Measurements from ENCODE around the gene DNAH17.

Gene DNAH17

GRCh38 chr17:78575340-78575739 is 1.9 kb downstream of the DNAH17 start:
- no peak for DNase-seq (ENCODE audit: low read depth)

GRCh38 chr17:78573955-78574354 is 3.2 kb downstream of the DNAH17 start:
- no peak for DNase-seq (ENCODE audit: low read depth)

- DNase-seq (ENCODE audit: low read depth) = no peak
Measured at GRCh38 chr17:78572239-78573205, 4.7 kb downstream of the DNAH17 start.

GRCh38 chr17:78571329-78571728 is 5.9 kb downstream of the DNAH17 start:
- DNase-seq (ENCODE audit: low read depth) = no peak

GRCh38 chr17:78568494-78569115 is 8.6 kb downstream of the DNAH17 start:
- no peak for DNase-seq (ENCODE audit: low read depth)

- DNase-seq (ENCODE audit: low read depth) = no peak
Measured at GRCh38 chr17:78567991-78568390, 9.2 kb downstream of the DNAH17 start.

- DNase-seq (ENCODE audit: low read depth) = no peak
Measured at GRCh38 chr17:78566947-78567346, 10.2 kb downstream of the DNAH17 start.

- no peak for DNase-seq (ENCODE audit: low read depth)
Measured at GRCh38 chr17:78563189-78564145, 13.7 kb downstream of the DNAH17 start.

- DNase-seq (ENCODE audit: low read depth) = no peak
Measured at GRCh38 chr17:78562734-78563133, 14.5 kb downstream of the DNAH17 start.

GRCh38 chr17:78561166-78561565 is 16.0 kb downstream of the DNAH17 start:
- no peak for DNase-seq (ENCODE audit: low read depth)

- DNase-seq (ENCODE audit: low read depth) = no peak
Measured at GRCh38 chr17:78560731-78561130, 16.5 kb downstream of the DNAH17 start.

- DNase-seq (ENCODE audit: low read depth) = no peak
Measured at GRCh38 chr17:78559749-78560368, 17.3 kb downstream of the DNAH17 start.

- DNase-seq (ENCODE audit: low read depth) = no peak
Measured at GRCh38 chr17:78558989-78559388, 18.2 kb downstream of the DNAH17 start.

GRCh38 chr17:78558181-78558850 is 18.9 kb downstream of the DNAH17 start:
- no peak for DNase-seq (ENCODE audit: low read depth)

GRCh38 chr17:78557598-78558039 is 19.6 kb downstream of the DNAH17 start:
- DNase-seq (ENCODE audit: low read depth) = no peak

- no peak for DNase-seq (ENCODE audit: low read depth)
Measured at GRCh38 chr17:78556812-78557211, 20.4 kb downstream of the DNAH17 start.

GRCh38 chr17:78555746-78556401 is 21.3 kb downstream of the DNAH17 start:
- no peak for DNase-seq (ENCODE audit: low read depth)

- DNase-seq (ENCODE audit: low read depth) = no peak
Measured at GRCh38 chr17:78550464-78550863, 26.7 kb downstream of the DNAH17 start.

GRCh38 chr17:78548725-78549124 is 28.5 kb downstream of the DNAH17 start:
- no peak for DNase-seq (ENCODE audit: low read depth)

GRCh38 chr17:78547035-78547434 is 30.2 kb downstream of the DNAH17 start:
- DNase-seq (ENCODE audit: low read depth) = no peak

- no peak for DNase-seq (ENCODE audit: low read depth)
Measured at GRCh38 chr17:78546476-78546875, 30.7 kb downstream of the DNAH17 start.
